CD4-positive, alpha-beta T cell (primary cell): ENCODE measurements around the gene S100B. TPM values are rescaled to one million over a fixed set of nuclear protein-coding genes. Genes with fewer than 3 reads are reported as not detected.
A peak's percentile ranks its signal among the peaks of the same experiment; 100 is the strongest.

ENCODE experiments used
- ATAC-seq: fragments of 200-7000 bp; cut with Tn5 transposase; one replicate; pipeline ENCODE4 v1.10.0; 2022; ENCODE audit warnings: mild to moderate bottlenecking; ENCODE audit not compliant: poor library complexity
- CTCF ChIA-PET: fragments of 350-600 bp; sonication (Branson Sonifier 250); formaldehyde crosslinking; loops from one replicate; lab custom pipeline; 2021; ENCODE audit warnings: antibody characterized with exemption, inconsistent platforms; lab: Charles Lee
- POLR2A ChIA-PET: fragments of 350-600 bp; sonication (Branson Sonifier 250); formaldehyde crosslinking; loops from one replicate; lab custom pipeline; 2021; ENCODE audit warnings: antibody characterized with exemption, inconsistent platforms; lab: Charles Lee
- DNase-seq, 14 experiments: peaks; one replicate each; pipeline ENCODE4 v3.0.0-alpha.2; 2013 to 2020; ENCODE audit warnings: mixed read lengths in 2 of 14
- H3K27ac ChIP-seq, 2 donors: one replicate each; pipeline versions ENCODE4 v1.5.1 to v1.7.0; 2013; ENCODE audit warnings: low read length in 2 of 2, low read depth in 1 of 2, mild to moderate bottlenecking in 1 of 2
- H3K27me3 ChIP-seq, 2 experiments: 1 replicate in 1 of 2; 2 replicates in 1 of 2; pipeline versions ENCODE4 v1.6.1 to v1.7.0; 2013; ENCODE audit warnings: low read length in 2 of 2, control low read depth in 1 of 2, mild to moderate bottlenecking in 1 of 2, moderate library complexity in 1 of 2; ENCODE audit not compliant: insufficient read depth in 2 of 2, control insufficient read depth in 1 of 2
- H3K36me3 ChIP-seq: one replicate; pipeline ENCODE4 v1.6.1; 2013; ENCODE audit warnings: low read length, control low read depth; ENCODE audit not compliant: insufficient read depth
- H3K4me1 ChIP-seq: one replicate; pipeline ENCODE4 v1.6.1; 2013; ENCODE audit warnings: low read length, control low read depth; ENCODE audit not compliant: insufficient read depth
- H3K4me3 ChIP-seq: one replicate; pipeline ENCODE4 v1.5.1; 2013; ENCODE audit warnings: mild to moderate bottlenecking, low read length, moderate library complexity
- H3K9me3 ChIP-seq, 2 experiments: 1 replicate in 1 of 2; 2 replicates in 1 of 2; pipeline versions ENCODE4 v1.6.1 to v1.7.0; 2013; ENCODE audit warnings: low read length in 2 of 2, mild to moderate bottlenecking in 2 of 2, control low read depth in 1 of 2, moderate library complexity in 1 of 2; ENCODE audit not compliant: control insufficient read depth in 1 of 2, insufficient read depth in 1 of 2
- H3K27ac Mint-ChIP-seq: one replicate; pipeline ENCODE4 v1.8.0; 2020; ENCODE audit warnings: mixed read lengths
- H3K27me3 Mint-ChIP-seq: one replicate; pipeline ENCODE4 v1.8.0; 2021; ENCODE audit warnings: mixed read lengths
- H3K36me3 Mint-ChIP-seq: one replicate; pipeline ENCODE4 v1.8.0; 2021; ENCODE audit warnings: low read depth, mixed read lengths
- H3K4me1 Mint-ChIP-seq: one replicate; pipeline ENCODE4 v1.8.0; 2021; ENCODE audit warnings: low read depth, mixed read lengths
- H3K4me3 Mint-ChIP-seq: one replicate; pipeline ENCODE4 v1.8.0; 2020; ENCODE audit warnings: mild to moderate bottlenecking, mixed read lengths
- H3K9me3 Mint-ChIP-seq: one replicate; pipeline ENCODE4 v1.8.0; 2020; ENCODE audit warnings: mixed read lengths
- CTCF ChIP-seq: fragments of 200-600 bp; IDR thresholded peaks from one replicate; pipeline ENCODE4 v1.8.0; 2022; ENCODE audit warnings: antibody characterized with exemption, mild to moderate bottlenecking
- intact Hi-C, 2 experiments: fragments of 100-400 bp; cut with DNase I in 1 of 2; cut with micrococcal nuclease in 1 of 2; formaldehyde crosslinking; loops; one replicate each; pipeline versions ENCODE4 v1.15.1 to v1.9.0; 2023 to 2025; cut with DNase I, micrococcal nuclease
- total RNA-seq, 174 experiments: library from RNA in 2 of 174; stranded (reverse) in 2 of 174; gene quantifications; one replicate each; pipeline ENCODE4 v1.2.3 and lab custom pipeline; 2021 to 2026

Gene S100B
- total RNA-seq, 2 experiments from 2014 or later = 0.47 to 0.52 TPM

DNA sequence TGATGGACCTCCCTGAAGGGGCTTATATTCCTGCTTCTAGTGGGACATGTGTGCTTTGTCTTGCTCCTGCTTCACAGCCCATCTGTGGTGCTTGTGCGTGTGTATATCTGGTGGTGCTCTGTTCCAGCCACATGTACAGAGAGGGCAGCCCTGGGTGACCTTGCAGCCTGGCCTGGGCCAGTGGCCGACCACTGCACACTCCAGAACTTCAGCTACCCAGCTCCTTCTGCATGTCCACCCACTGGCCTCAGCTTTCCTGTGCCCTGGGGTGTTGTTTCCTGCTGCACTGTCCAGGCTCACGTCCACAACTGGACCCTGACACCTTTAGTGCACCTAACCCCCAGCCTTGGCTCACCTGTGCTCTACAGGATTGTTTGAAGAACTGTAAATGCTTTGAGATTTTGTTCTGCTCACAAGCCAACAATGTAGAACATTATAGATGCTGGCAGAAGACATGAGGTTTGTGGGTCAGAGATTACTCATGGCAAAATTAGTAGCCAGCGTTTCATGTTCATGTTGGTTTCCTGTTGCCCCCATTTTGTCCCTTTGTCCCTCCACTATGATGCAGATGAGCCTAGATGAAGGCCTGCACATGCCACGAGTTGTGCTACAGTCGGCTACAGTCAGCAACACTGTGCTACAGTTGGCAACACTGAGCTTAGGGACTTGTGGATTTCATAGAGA is 5.3 kb upstream of the S100B start:
- H3K9me3 Mint-ChIP-seq = peaks cover 2% of the 10 kb centered on the region
- peaks cover 24% of the 10 kb centered on the region for H3K4me1 ChIP-seq
- no peak overlapping the region for H3K27ac ChIP-seq
- peaks cover 6 to 16% of the 10 kb centered on the region in 2 experiments for H3K9me3 ChIP-seq
- no peak for ATAC-seq
- DNase-seq = no peak
- POLR2A ChIA-PET = interaction anchor here (2.5 kb wide), 1 partner anchor 23 kb away, joined by 10 read pairs; no protein-coding TSS in a partner anchor
- H3K4me3 Mint-ChIP-seq = no peak overlapping the region
- CTCF ChIA-PET = no interaction called here
- peaks cover 11% of the 10 kb centered on the region for H3K36me3 Mint-ChIP-seq
- H3K27me3 Mint-ChIP-seq = no peaks in the 10 kb centered on the region
- no peaks in the 10 kb centered on the region for H3K27me3 ChIP-seq
- no peak overlapping the region for H3K27ac Mint-ChIP-seq
- no peak for TF ChIP-seq CTCF
- no peak overlapping the region for H3K4me3 ChIP-seq
- no peaks in the 10 kb centered on the region for H3K36me3 ChIP-seq
- H3K4me1 Mint-ChIP-seq = peaks cover 43% of the 10 kb centered on the region
- intact Hi-C loops = no loop called here

GRCh38 chr21:46608672-46609111 is 3.8 kb upstream of the S100B start:
- intact Hi-C loops = no loop called here
- no peak overlapping the region for H3K27ac Mint-ChIP-seq
- peaks cover 52% of the 10 kb centered on the region for H3K4me1 Mint-ChIP-seq
- ChIA-PET CTCF (interaction anchor here (1.4 kb wide), 1 partner anchor 31 kb away, joined by 3 read pairs; no protein-coding TSS in a partner anchor), POLR2A (interaction anchor here (0.9 to 2.5 kb wide), 6 partner anchors 13 to 77 kb away, joined by 3 to 10 read pairs (median 4); partner anchors contain the start of gene PRMT2)
- ATAC-seq = no peak
- DNase-seq = no peak
- no peak overlapping the region for H3K27ac ChIP-seq
- no peaks in the 10 kb centered on the region for H3K27me3 Mint-ChIP-seq
- no peak overlapping the region for H3K4me3 ChIP-seq
- peaks cover 11% of the 10 kb centered on the region for H3K36me3 Mint-ChIP-seq
- H3K9me3 ChIP-seq = peaks cover 6 to 16% of the 10 kb centered on the region in 2 experiments
- no peaks in the 10 kb centered on the region for H3K27me3 ChIP-seq
- H3K4me1 ChIP-seq = peaks cover 30% of the 10 kb centered on the region
- no peaks in the 10 kb centered on the region for H3K36me3 ChIP-seq
- H3K9me3 Mint-ChIP-seq = peaks cover 2% of the 10 kb centered on the region
- no peak overlapping the region for H3K4me3 Mint-ChIP-seq
- no peak for TF ChIP-seq CTCF

- no peak for DNase-seq
Measured at GRCh38 chr21:46607636-46608035, 2.8 kb upstream of the S100B start.

More at GRCh38 chr21:46607636-46608035, 2.8 kb upstream of the S100B start:
- H3K9me3 ChIP-seq = peaks cover 6 to 16% of the 10 kb centered on the region in 2 experiments
- H3K36me3 Mint-ChIP-seq = peaks cover 11% of the 10 kb centered on the region
- no peak overlapping the region for H3K4me3 Mint-ChIP-seq
- no peak overlapping the region for H3K27ac ChIP-seq
- peaks cover 54% of the 10 kb centered on the region for H3K4me1 Mint-ChIP-seq
- H3K9me3 Mint-ChIP-seq = peaks cover 2% of the 10 kb centered on the region
- H3K36me3 ChIP-seq = no peaks in the 10 kb centered on the region
- POLR2A ChIA-PET = interaction anchor here (0.9 to 2.5 kb wide), 6 partner anchors 12 to 76 kb away, joined by 3 to 10 read pairs (median 4); partner anchors contain the start of gene PRMT2
- ATAC-seq = no peak
- no peak overlapping the region for H3K4me3 ChIP-seq
- peak overlapping the region; percentile 64 for H3K27ac Mint-ChIP-seq
- H3K4me1 ChIP-seq = peaks cover 30% of the 10 kb centered on the region
- intact Hi-C loops = loop anchor here in 1 of 2 experiments (2.0 kb wide), 1 partner anchor 15 kb away; no protein-coding TSS in a partner anchor
- CTCF ChIA-PET = interaction anchor here (0.9 to 1.4 kb wide), 2 partner anchors 32 to 114 kb away, joined by 3 read pairs; no protein-coding TSS in a partner anchor
- no peak for TF ChIP-seq CTCF
- H3K27me3 ChIP-seq = no peaks in the 10 kb centered on the region
- no peaks in the 10 kb centered on the region for H3K27me3 Mint-ChIP-seq
